CD4-positive, alpha-beta T cell (primary cell): ENCODE data around the gene SNCA. TPM values are rescaled to one million over a fixed set of nuclear protein-coding genes. Genes with fewer than 3 reads are reported as not detected.

ENCODE experiments used
- ATAC-seq: fragments of 200-7000 bp; cut with Tn5 transposase; one replicate; pipeline ENCODE4 v1.10.0; 2022; ENCODE audit warnings: mild to moderate bottlenecking; ENCODE audit not compliant: poor library complexity
- CTCF ChIA-PET: fragments of 350-600 bp; sonication (Branson Sonifier 250); formaldehyde crosslinking; loops from one replicate; lab custom pipeline; 2021; ENCODE audit warnings: antibody characterized with exemption, inconsistent platforms; lab: Charles Lee
- POLR2A ChIA-PET: fragments of 350-600 bp; sonication (Branson Sonifier 250); formaldehyde crosslinking; loops from one replicate; lab custom pipeline; 2021; ENCODE audit warnings: antibody characterized with exemption, inconsistent platforms; lab: Charles Lee
- DNase-seq, 14 experiments: peaks; one replicate each; pipeline ENCODE4 v3.0.0-alpha.2; 2013 to 2020; ENCODE audit warnings: mixed read lengths in 2 of 14
- H3K27ac ChIP-seq, 2 donors: one replicate each; pipeline versions ENCODE4 v1.5.1 to v1.7.0; 2013; ENCODE audit warnings: low read length in 2 of 2, low read depth in 1 of 2, mild to moderate bottlenecking in 1 of 2
- H3K27me3 ChIP-seq, 2 experiments: 1 replicate in 1 of 2; 2 replicates in 1 of 2; pipeline versions ENCODE4 v1.6.1 to v1.7.0; 2013; ENCODE audit warnings: low read length in 2 of 2, control low read depth in 1 of 2, mild to moderate bottlenecking in 1 of 2, moderate library complexity in 1 of 2; ENCODE audit not compliant: insufficient read depth in 2 of 2, control insufficient read depth in 1 of 2
- H3K36me3 ChIP-seq: one replicate; pipeline ENCODE4 v1.6.1; 2013; ENCODE audit warnings: low read length, control low read depth; ENCODE audit not compliant: insufficient read depth
- H3K4me1 ChIP-seq: one replicate; pipeline ENCODE4 v1.6.1; 2013; ENCODE audit warnings: low read length, control low read depth; ENCODE audit not compliant: insufficient read depth
- H3K4me3 ChIP-seq: one replicate; pipeline ENCODE4 v1.5.1; 2013; ENCODE audit warnings: mild to moderate bottlenecking, low read length, moderate library complexity
- H3K9me3 ChIP-seq, 2 experiments: 1 replicate in 1 of 2; 2 replicates in 1 of 2; pipeline versions ENCODE4 v1.6.1 to v1.7.0; 2013; ENCODE audit warnings: low read length in 2 of 2, mild to moderate bottlenecking in 2 of 2, control low read depth in 1 of 2, moderate library complexity in 1 of 2; ENCODE audit not compliant: control insufficient read depth in 1 of 2, insufficient read depth in 1 of 2
- H3K27ac Mint-ChIP-seq: one replicate; pipeline ENCODE4 v1.8.0; 2020; ENCODE audit warnings: mixed read lengths
- H3K27me3 Mint-ChIP-seq: one replicate; pipeline ENCODE4 v1.8.0; 2021; ENCODE audit warnings: mixed read lengths
- H3K36me3 Mint-ChIP-seq: one replicate; pipeline ENCODE4 v1.8.0; 2021; ENCODE audit warnings: low read depth, mixed read lengths
- H3K4me1 Mint-ChIP-seq: one replicate; pipeline ENCODE4 v1.8.0; 2021; ENCODE audit warnings: low read depth, mixed read lengths
- H3K4me3 Mint-ChIP-seq: one replicate; pipeline ENCODE4 v1.8.0; 2020; ENCODE audit warnings: mild to moderate bottlenecking, mixed read lengths
- H3K9me3 Mint-ChIP-seq: one replicate; pipeline ENCODE4 v1.8.0; 2020; ENCODE audit warnings: mixed read lengths
- intact Hi-C, 2 experiments: fragments of 100-400 bp; cut with DNase I in 1 of 2; cut with micrococcal nuclease in 1 of 2; formaldehyde crosslinking; loops; one replicate each; pipeline versions ENCODE4 v1.15.1 to v1.9.0; 2023 to 2025; cut with DNase I, micrococcal nuclease
- total RNA-seq, 174 experiments: library from RNA in 2 of 174; stranded (reverse) in 2 of 174; gene quantifications; one replicate each; pipeline ENCODE4 v1.2.3 and lab custom pipeline; 2021 to 2026
- TF ChIP-seq, protein P1 (sequence below): fragments of 200-600 bp; IDR thresholded peaks from one replicate; pipeline ENCODE4 v1.8.0; 2022; ENCODE audit warnings: antibody characterized with exemption, mild to moderate bottlenecking

The SNCA gene
- total RNA-seq, 2 experiments from 2014 or later, result not detected

DNA sequence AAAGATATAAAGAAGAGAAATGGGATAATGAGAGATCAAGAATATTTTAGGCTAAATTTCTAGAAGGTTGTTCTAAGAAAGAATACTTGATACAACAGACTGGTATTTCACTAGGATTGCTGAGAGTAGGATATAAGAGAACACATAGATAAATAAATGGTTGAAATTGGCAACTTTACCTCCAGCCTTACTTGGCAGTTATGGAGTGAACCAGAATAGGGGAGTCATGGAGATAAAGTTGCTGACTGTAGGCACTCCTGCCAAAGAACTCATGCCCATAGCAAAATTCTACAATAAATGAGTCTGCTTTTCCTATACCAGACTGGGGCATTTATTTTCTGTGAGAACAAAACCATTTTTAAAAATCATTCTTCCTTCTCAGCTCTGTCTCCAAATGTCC, 31.3 kb upstream of the SNCA start:
- peaks cover 9% of the 10 kb centered on the region for H3K27me3 Mint-ChIP-seq
- ATAC-seq (no peak), DNase-seq (no peak)
- H3K9me3 Mint-ChIP-seq, result no peaks in the 10 kb centered on the region
- POLR2A ChIA-PET, result interaction anchor here (0.6 kb wide), 1 partner anchor 32 kb away, joined by 4 read pairs; no protein-coding TSS in a partner anchor
- no peak overlapping the region for H3K4me3 Mint-ChIP-seq
- no peaks in the 10 kb centered on the region for H3K36me3 ChIP-seq
- no peak overlapping the region for H3K27ac Mint-ChIP-seq
- intact Hi-C loops, result no loop called here
- H3K27ac ChIP-seq, result no peak overlapping the region
- H3K4me1 Mint-ChIP-seq, result no peaks in the 10 kb centered on the region
- no peaks in the 10 kb centered on the region for H3K36me3 Mint-ChIP-seq
- TF ChIP-seq, protein P1, sequence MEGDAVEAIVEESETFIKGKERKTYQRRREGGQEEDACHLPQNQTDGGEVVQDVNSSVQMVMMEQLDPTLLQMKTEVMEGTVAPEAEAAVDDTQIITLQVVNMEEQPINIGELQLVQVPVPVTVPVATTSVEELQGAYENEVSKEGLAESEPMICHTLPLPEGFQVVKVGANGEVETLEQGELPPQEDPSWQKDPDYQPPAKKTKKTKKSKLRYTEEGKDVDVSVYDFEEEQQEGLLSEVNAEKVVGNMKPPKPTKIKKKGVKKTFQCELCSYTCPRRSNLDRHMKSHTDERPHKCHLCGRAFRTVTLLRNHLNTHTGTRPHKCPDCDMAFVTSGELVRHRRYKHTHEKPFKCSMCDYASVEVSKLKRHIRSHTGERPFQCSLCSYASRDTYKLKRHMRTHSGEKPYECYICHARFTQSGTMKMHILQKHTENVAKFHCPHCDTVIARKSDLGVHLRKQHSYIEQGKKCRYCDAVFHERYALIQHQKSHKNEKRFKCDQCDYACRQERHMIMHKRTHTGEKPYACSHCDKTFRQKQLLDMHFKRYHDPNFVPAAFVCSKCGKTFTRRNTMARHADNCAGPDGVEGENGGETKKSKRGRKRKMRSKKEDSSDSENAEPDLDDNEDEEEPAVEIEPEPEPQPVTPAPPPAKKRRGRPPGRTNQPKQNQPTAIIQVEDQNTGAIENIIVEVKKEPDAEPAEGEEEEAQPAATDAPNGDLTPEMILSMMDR, result no peak
- H3K4me1 ChIP-seq, result no peaks in the 10 kb centered on the region
- H3K9me3 ChIP-seq, result no peaks in the 10 kb centered on the region
- peaks cover 0 to 5% of the 10 kb centered on the region in 2 experiments for H3K27me3 ChIP-seq
- H3K4me3 ChIP-seq, result no peak overlapping the region
- CTCF ChIA-PET, result no interaction called here

DNA sequence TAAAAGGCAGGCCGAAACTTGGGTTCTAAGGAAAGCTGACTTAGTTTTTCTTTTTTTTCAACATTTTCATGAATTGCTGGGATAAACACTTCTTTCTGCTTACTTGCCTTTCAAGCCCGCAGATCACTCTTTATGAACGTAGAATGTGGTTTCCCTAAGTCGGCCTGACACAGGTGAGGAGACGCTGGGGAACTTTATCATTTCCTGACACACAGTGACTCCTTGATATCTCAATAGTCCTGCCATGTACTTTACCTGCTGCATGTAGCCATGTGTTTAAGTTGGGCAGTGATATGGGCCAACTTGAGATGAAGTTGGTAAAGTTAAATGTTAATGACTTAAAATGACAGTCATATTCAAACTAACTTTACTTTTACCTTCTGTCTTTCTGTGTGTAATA, 26.6 kb upstream of the SNCA start:
- Histone ChIP-seq H3K27me3 (peaks cover 2 to 7% of the 10 kb centered on the region in 2 experiments), H3K4me1 (no peaks in the 10 kb centered on the region), H3K27ac (no peak overlapping the region), H3K4me3 (no peak overlapping the region), H3K36me3 (no peaks in the 10 kb centered on the region), H3K9me3 (no peaks in the 10 kb centered on the region)
- no peak overlapping the region for H3K4me3 Mint-ChIP-seq
- TF ChIP-seq, protein P1, result no peak
- no peak for DNase-seq
- H3K9me3 Mint-ChIP-seq, result no peaks in the 10 kb centered on the region
- H3K27me3 Mint-ChIP-seq, result peaks cover 10% of the 10 kb centered on the region
- no peak overlapping the region for H3K27ac Mint-ChIP-seq
- no peak for ATAC-seq
- H3K4me1 Mint-ChIP-seq, result no peaks in the 10 kb centered on the region
- ChIA-PET CTCF (no interaction called here), POLR2A (no interaction called here)
- intact Hi-C loops, result no loop called here
- no peaks in the 10 kb centered on the region for H3K36me3 Mint-ChIP-seq

DNA sequence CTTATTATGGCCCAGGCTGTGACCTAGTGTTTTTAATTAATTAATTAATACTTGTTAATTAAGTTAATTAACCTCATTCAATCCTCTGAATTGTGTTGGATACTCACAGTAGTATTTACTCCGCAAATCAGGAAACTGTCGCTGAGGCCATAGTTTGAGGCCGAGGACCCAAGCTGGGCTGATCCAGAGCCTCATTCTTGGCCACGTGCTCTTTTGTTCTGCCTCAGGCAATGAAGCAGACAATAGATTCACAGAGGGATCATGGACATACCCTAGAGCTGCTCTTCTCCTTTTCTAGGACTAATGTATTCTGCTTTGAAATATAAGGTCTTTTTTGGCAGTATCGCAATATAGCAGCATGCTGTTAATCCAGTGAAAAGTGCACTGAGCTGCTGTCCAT, 24.0 kb upstream of the SNCA start:
- no peaks in the 10 kb centered on the region for H3K9me3 Mint-ChIP-seq
- intact Hi-C loops, result no loop called here
- POLR2A ChIA-PET, result interaction anchor here (0.6 kb wide), 1 partner anchor 23 kb away, joined by 3 read pairs; no protein-coding TSS in a partner anchor
- H3K4me3 Mint-ChIP-seq, result no peak overlapping the region
- H3K9me3 ChIP-seq, result peaks cover 0 to 9% of the 10 kb centered on the region in 2 experiments
- no peaks in the 10 kb centered on the region for H3K4me1 Mint-ChIP-seq
- peaks cover 12% of the 10 kb centered on the region for H3K27me3 Mint-ChIP-seq
- H3K27me3 ChIP-seq, result peaks cover 0 to 7% of the 10 kb centered on the region in 2 experiments
- DNase-seq (no peak), ATAC-seq (no peak)
- H3K36me3 Mint-ChIP-seq, result no peaks in the 10 kb centered on the region
- no peak overlapping the region for H3K4me3 ChIP-seq
- no peaks in the 10 kb centered on the region for H3K36me3 ChIP-seq
- H3K27ac Mint-ChIP-seq, result no peak overlapping the region
- CTCF ChIA-PET, result no interaction called here
- TF ChIP-seq, protein P1, result no peak
- H3K27ac ChIP-seq, result no peak overlapping the region
- H3K4me1 ChIP-seq, result no peaks in the 10 kb centered on the region
